Inflammatory macrophage treated with lipopolysaccharide for 1 hour (primary cell): Measurements from ENCODE around the gene SDC1.

Experiments used
- DNase-seq, 2 donors: peaks; one replicate each; pipeline ENCODE4 v3.0.0-alpha.2; 2020 to 2022

The SDC1 gene

DNA sequence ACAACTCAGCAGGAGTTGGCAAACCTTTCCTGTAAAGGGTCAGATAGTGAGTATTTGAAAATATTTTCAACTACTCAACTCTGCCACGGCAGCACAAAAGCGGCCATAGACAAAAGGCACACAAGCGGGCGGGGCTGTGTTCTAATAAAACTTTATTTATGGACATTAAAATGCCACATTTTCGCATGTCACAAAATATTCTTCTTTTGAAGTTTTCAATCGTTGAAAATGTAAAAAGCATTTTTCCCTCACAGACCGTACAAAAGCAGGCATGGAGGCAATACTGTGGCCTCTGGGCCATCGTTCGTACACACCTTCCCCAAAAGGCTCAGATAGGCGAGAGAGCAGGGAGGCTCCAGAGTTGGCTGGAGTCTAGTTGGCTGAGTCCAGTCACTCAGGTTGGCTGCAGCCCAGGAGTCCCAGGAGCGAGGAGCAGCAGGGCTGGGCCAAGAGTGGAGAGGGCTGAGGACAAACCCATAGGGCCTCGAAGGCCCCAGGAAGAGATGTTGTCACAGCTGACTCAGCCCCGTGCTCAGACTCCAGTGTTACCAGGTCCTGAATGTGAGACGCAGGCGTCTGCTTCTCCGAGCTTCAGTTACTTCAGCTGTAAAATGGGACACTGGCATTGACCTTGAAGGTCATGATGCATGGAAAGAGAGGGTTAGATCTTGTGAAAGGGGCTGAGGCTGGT lies 42.5 kb downstream of the SDC1 start:
- no peak for DNase-seq

GRCh38 chr2:20181761-20182160 lies 43.2 kb downstream of the SDC1 start:
- DNase-seq, result no peak

- no peak for DNase-seq
Measured at GRCh38 chr2:20180676-20181648, 44.0 kb downstream of the SDC1 start.

GRCh38 chr2:20179755-20180594 lies 45.0 kb downstream of the SDC1 start:
- DNase-seq, result no peak

DNA sequence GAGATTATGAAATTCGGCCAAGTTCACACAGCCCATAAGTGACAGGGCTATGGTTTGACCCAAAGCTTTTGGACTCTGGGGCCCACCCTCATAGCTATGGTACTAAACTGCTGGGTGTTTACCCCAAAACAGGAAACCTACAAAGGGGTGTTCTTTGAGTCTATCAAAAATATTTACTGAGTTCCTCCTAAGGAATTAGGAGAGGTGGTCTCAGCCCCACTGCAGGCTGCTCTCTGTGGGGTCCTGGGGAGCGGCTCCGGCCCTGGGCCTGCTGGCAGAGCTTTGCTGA lies 45.5 kb downstream of the SDC1 start:
- DNase-seq, result no peak

DNA sequence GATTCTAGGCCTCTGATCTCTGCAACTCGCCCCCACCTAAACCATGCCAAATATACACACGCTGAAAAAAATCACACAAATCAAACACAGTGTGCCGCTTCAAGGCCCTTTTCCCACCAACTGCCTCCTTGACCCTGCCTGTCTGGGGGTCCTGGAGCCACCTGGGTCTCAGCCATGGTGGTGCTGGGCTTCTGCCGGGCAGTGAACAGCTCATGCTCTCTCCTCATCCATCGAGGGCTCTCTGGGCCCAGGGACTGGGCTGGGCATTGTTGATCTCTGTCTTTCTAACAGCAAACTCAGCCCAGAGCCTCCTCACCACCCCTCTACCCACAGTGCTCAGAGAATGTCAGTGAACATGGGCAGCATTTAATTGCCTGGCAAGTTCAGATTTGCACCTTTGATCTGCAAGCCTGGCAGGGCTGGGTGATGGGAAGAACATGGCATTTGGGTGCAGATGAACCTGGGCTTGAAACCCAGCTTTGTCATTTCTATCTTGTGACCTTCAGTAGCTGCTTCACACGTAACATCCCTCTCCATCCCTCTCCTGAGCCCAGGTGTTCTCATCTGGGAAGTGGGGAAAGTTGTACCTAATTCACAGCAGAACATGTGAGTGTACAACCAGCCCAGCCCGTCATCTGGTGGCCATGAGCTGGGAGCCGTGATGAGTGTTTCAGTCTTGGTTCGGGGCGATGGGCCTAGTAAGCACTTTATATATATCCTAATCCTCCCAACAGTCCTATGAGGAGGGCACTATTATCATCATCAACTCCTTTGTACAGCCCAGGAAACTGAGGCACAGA lies 46.1 kb downstream of the SDC1 start:
- DNase-seq, result no peak

GRCh38 chr2:20178249-20178607 lies 46.7 kb downstream of the SDC1 start:
- DNase-seq, result no peak

GRCh38 chr2:20177556-20178248 lies 47.2 kb downstream of the SDC1 start:
- peak; percentile 14 to 47 for DNase-seq

- DNase-seq, result no peak
Measured at GRCh38 chr2:20176760-20177159, 48.2 kb downstream of the SDC1 start.

DNA sequence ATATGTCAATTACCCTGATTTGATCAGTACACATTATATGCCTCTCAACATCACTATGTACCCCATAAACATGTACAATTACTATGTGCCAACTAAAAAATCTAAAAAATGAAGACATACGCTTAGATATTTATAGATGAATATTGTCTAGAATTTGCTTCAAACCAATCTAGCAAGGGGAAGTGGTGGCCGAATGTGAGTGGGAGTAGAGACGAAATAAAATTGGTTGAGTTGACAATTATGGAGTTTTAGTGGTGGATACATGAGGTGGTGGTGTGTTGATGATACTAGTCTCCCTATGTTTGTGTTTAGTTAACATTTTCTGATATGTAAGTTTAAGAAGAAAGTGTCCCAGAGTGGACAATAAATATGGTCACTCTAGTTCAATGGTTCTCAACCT lies 49.0 kb downstream of the SDC1 start:
- DNase-seq, result peak; percentile 33 to 42

GRCh38 chr2:20175267-20175666 lies 49.7 kb downstream of the SDC1 start:
- DNase-seq, result no peak

GRCh38 chr2:20174410-20174809 lies 50.5 kb downstream of the SDC1 start:
- DNase-seq, result no peak

DNA sequence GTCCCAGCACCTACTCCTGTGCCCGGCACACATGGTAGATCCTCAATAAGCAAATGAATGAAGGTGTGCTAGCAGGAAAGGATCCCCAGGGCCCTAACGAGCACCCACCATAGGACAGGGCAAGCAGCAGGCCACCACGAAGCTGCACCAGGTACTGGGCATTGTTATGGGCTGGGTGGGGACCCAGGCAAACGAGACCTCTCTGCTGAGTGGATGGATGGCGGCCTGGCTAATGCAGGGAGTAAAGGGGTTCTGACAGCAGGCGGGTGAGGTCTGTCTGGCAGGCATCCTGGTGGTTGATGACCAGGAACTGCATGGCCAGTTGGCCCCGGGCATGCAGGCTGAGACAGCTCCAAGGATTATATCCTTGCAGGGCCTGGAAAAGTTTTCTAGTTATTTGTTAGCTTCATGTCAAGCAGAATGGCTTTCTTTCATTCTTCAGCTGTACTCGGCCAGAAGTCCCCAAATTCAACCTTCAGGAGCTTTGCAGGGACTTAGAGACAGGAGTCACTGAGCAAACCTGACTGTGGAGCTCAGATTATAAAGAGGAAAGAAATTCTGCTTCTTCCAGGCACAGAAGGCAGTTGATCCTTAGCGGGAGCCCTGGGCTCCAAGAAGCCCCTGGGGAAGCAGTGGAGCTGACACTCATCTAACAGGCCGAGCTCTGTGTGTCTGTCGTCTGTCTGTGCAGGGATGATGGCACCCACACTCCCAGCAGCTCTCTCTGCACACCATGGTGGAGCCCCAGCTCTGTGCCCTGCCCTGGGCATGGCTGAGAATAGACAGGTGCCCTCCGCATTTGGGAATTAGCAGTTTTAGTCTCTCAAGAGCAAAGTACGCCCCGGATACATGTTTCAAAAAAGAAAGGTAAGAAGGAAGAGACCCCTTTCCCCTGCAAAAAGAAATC lies 51.2 kb downstream of the SDC1 start:
- no peak for DNase-seq

GRCh38 chr2:20173064-20173463 lies 51.9 kb downstream of the SDC1 start:
- DNase-seq, result no peak

DNA sequence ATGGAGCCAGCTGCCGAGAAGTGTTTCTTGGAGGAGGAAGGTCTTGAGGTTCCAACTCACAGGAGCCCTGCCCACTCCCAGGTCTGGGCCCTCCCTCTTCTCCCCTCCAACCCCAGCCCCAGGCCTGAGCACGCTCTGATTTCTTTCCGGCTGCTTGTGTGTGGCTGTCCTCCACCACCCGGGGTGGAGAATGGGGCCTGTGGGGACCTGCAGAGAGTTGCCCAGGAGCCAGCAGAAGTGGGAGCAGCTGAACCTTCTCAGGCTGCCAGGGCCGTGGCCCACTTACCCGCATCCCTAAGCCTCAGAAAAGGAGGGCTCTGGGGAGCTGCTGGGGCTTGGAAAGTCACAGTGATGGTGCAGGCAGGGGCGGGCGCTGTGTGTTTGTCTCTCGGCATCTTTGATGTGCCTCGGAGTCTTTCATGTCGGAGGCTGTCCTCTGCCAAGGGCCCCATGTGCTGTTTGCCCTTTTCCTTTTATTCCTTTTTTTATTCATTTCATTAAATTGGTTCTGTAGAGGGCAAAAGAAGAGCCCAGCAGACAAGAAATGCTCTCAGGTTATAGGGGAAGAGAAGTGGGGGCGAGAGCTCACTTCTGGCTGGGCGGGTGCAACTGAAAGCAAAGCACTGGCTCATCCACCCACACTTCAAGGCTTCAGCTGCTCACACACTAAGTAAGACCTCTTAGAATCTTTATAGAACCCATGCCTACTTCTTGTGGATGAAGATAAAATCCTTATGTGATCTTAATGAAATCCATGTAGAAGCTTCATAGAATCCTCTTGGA lies 52.5 kb downstream of the SDC1 start:
- DNase-seq, result peak; percentile 14 to 41

DNA sequence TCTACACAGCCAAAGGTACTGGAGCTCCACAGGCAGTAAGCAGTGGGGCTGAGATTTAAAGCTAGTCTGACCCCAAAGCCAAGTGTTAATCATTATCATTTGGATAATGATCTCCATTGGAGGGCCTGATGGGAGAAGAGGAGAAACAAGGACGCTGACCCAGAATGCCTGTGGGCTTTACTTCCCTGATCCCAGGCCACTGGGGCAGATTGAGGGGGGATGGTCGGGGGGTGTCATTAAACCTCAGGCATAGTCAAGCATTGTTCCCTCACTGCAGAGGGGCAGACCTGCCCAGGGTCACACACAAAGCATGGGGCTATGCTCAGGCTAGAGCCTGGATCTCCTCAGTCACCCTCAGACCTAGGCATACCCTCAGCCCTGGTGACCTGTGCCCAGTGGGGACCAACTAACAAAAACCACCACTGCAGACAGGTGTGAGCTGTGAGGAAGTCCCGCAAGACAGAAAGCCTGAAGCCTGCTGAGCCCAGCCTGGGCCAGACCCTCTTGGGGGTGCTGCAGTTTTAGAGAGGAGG lies 53.4 kb downstream of the SDC1 start:
- no peak for DNase-seq

DNA sequence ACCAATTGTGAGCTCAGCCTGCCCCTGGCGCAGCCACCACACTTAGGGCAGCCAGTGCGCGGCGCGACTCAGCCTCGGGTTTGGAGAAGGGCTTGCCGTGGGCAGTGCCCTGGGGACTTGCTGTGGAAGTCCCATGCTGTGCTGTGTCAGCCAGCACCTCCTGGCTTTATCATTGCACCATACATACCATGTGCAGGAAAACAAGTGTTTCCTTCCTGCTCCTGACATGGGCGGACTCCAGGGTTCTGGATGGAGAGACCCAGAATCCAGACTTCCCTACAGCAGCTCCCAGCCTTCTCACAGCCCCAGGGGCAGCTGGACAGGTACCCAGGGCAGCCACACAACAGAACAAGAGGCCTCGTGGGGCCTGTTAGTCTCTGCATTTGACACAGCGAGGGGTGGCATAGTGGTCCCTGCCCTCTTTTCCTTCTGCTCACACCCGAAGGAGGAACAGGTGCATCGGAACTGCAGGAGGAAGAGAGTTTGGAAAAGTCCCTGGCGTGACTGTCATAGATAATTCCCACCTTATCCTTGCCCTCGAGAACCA lies 54.2 kb downstream of the SDC1 start:
- peak in 1 of 2 donors; percentile 75 for DNase-seq

GRCh38 chr2:20169796-20170703 lies 54.9 kb downstream of the SDC1 start:
- no peak for DNase-seq
